ENCODE data around the gene CXADR.

CXADR gene

GRCh38 chr21:17537299-17537698 is 24.5 kb downstream of the CXADR start:
- H3K4me3 ChIP-seq (ENCODE audit: low read length) = no peak overlapping the region
- no peak for DNase-seq (ENCODE audit: low read depth, low spot score)

- H3K4me3 ChIP-seq (ENCODE audit: low read length) = no peak overlapping the region
- no peak for DNase-seq (ENCODE audit: low read depth, low spot score)
Observed at GRCh38 chr21:17538576-17538975, 25.7 kb downstream of the CXADR start.

GRCh38 chr21:17539323-17539722 is 26.5 kb downstream of the CXADR start:
- no peak overlapping the region for H3K4me3 ChIP-seq (ENCODE audit: low read length)
- DNase-seq (ENCODE audit: low read depth, low spot score) = no peak

- DNase-seq (ENCODE audit: low read depth, low spot score) = no peak
Observed at GRCh38 chr21:17539743-17540341, 27.0 kb downstream of the CXADR start.

GRCh38 chr21:17540530-17540929 is 27.7 kb downstream of the CXADR start:
- DNase-seq (ENCODE audit: low read depth, low spot score) = no peak
- H3K4me3 ChIP-seq (ENCODE audit: low read length) = no peak overlapping the region

More at GRCh38 chr21:17539743-17540341, 27.0 kb downstream of the CXADR start:
- no peak overlapping the region for H3K4me3 ChIP-seq (ENCODE audit: low read length)

GRCh38 chr21:17542371-17543011 is 29.6 kb downstream of the CXADR start:
- DNase-seq (ENCODE audit: low read depth, low spot score) = no peak
- H3K4me3 ChIP-seq (ENCODE audit: low read length) = no peak overlapping the region

- no peak for DNase-seq (ENCODE audit: low read depth, low spot score)
- no peak overlapping the region for H3K4me3 ChIP-seq (ENCODE audit: low read length)
Observed at GRCh38 chr21:17545007-17545406, 32.2 kb downstream of the CXADR start.

- DNase-seq (ENCODE audit: low read depth, low spot score) = no peak
- no peak overlapping the region for H3K4me3 ChIP-seq (ENCODE audit: low read length)
Observed at GRCh38 chr21:17548262-17548661, 35.4 kb downstream of the CXADR start.

GRCh38 chr21:17550671-17551308 is 37.9 kb downstream of the CXADR start:
- DNase-seq (ENCODE audit: low read depth, low spot score) = no peak

GRCh38 chr21:17552410-17552809 is 39.6 kb downstream of the CXADR start:
- no peak for DNase-seq (ENCODE audit: low read depth, low spot score)
- H3K4me3 ChIP-seq (ENCODE audit: low read length) = no peak overlapping the region

More at GRCh38 chr21:17550671-17551308, 37.9 kb downstream of the CXADR start:
- no peak overlapping the region for H3K4me3 ChIP-seq (ENCODE audit: low read length)

- H3K4me3 ChIP-seq (ENCODE audit: low read length) = no peak overlapping the region
- DNase-seq (ENCODE audit: low read depth, low spot score) = no peak
Observed at GRCh38 chr21:17554120-17554519, 41.3 kb downstream of the CXADR start.

- H3K4me3 ChIP-seq (ENCODE audit: low read length) = no peak overlapping the region
- DNase-seq (ENCODE audit: low read depth, low spot score) = no peak
Observed at GRCh38 chr21:17554679-17555465, 42.0 kb downstream of the CXADR start.

- no peak for DNase-seq (ENCODE audit: low read depth, low spot score)
- no peak overlapping the region for H3K4me3 ChIP-seq (ENCODE audit: low read length)
Observed at GRCh38 chr21:17560377-17561025, 47.7 kb downstream of the CXADR start.

- no peak for DNase-seq (ENCODE audit: low read depth, low spot score)
Observed at GRCh38 chr21:17570786-17571185, 57.9 kb downstream of the CXADR start.

GRCh38 chr21:17572431-17572830 is 59.6 kb downstream of the CXADR start:
- H3K4me3 ChIP-seq (ENCODE audit: low read length) = no peak overlapping the region
- DNase-seq (ENCODE audit: low read depth, low spot score) = no peak

More at GRCh38 chr21:17570786-17571185, 57.9 kb downstream of the CXADR start:
- no peak overlapping the region for H3K4me3 ChIP-seq (ENCODE audit: low read length)

- no peak overlapping the region for H3K4me3 ChIP-seq (ENCODE audit: low read length)
- DNase-seq (ENCODE audit: low read depth, low spot score) = no peak
Observed at GRCh38 chr21:17575076-17575475, 62.2 kb downstream of the CXADR start.

GRCh38 chr21:17576080-17576835 is 63.4 kb downstream of the CXADR start:
- H3K4me3 ChIP-seq (ENCODE audit: low read length) = no peak overlapping the region
- no peak for DNase-seq (ENCODE audit: low read depth, low spot score)

- DNase-seq (ENCODE audit: low read depth, low spot score) = no peak
- H3K4me3 ChIP-seq (ENCODE audit: low read length) = no peak overlapping the region
Observed at GRCh38 chr21:17577701-17578100, 64.9 kb downstream of the CXADR start.

GRCh38 chr21:17578162-17578561 is 65.3 kb downstream of the CXADR start:
- no peak for DNase-seq (ENCODE audit: low read depth, low spot score)
- no peak overlapping the region for H3K4me3 ChIP-seq (ENCODE audit: low read length)
